Measurements from ENCODE around the gene LCN1. TPM values are rescaled to one million over a fixed set of nuclear protein-coding genes. Genes with fewer than 3 reads are reported as not detected.

Gene LCN1
- total RNA-seq, 1 experiment from 2014 or later = not detected

DNA sequence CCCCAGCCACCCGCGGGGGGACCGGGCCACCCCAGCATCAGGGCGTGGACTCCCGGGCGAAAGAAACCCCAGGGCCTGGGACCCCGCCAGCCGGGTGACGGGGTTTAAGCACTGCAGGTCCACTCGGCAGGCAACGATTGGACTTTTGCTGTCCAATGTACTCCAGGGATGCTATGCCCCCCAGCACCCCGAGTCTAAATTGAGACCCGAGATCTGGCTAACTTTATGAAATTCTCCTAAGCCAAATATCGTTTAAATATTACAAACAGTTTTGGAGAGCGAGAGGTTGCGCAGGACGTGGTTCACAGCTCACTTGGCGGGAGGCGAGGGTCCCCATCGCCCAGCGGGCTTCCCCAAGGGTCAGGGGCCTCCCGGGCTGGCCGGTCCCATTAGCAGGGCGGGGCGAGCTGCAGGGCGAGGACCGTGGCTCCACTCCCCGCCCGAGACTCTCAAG, 21.1 kb upstream of the LCN1 start:
- H3K14ac ChIP-seq (ENCODE audit: insufficient read depth, low read length) = no peak overlapping the region
- TF ChIP-seq, protein P1, sequence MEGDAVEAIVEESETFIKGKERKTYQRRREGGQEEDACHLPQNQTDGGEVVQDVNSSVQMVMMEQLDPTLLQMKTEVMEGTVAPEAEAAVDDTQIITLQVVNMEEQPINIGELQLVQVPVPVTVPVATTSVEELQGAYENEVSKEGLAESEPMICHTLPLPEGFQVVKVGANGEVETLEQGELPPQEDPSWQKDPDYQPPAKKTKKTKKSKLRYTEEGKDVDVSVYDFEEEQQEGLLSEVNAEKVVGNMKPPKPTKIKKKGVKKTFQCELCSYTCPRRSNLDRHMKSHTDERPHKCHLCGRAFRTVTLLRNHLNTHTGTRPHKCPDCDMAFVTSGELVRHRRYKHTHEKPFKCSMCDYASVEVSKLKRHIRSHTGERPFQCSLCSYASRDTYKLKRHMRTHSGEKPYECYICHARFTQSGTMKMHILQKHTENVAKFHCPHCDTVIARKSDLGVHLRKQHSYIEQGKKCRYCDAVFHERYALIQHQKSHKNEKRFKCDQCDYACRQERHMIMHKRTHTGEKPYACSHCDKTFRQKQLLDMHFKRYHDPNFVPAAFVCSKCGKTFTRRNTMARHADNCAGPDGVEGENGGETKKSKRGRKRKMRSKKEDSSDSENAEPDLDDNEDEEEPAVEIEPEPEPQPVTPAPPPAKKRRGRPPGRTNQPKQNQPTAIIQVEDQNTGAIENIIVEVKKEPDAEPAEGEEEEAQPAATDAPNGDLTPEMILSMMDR (conservative IDR thresholded peaks at IDR 0.05) = no peak
- no peak overlapping the region for H2BK5ac ChIP-seq (ENCODE audit: insufficient read length, low read length)
- H4K5ac ChIP-seq (ENCODE audit: insufficient read length, low read depth, low read length) = no peak overlapping the region
- H3K18ac ChIP-seq (ENCODE audit: insufficient read length, low read depth, low read length) = no peak overlapping the region
- H4K8ac ChIP-seq (replicated peaks; ENCODE audit: insufficient read length, low read depth, low read length) = no peak overlapping the region
- H3K9ac ChIP-seq (ENCODE audit: extremely low read depth, insufficient read length, low read length) = no peak overlapping the region
- no peaks in the 10 kb centered on the region for H3K79me1 ChIP-seq (ENCODE audit: insufficient read depth, low read depth, low read length, poor library complexity, severe bottlenecking)
- peaks cover 16 to 37% (median 36%) of the 10 kb centered on the region in 3 experiments; a peak in 6 of 7 replicates for H3K36me3 Mint-ChIP-seq (ENCODE audit: insufficient read depth in 1 of 3, low read depth in 3 of 3)
- H3K27me3 Mint-ChIP-seq (ENCODE audit: low read depth) = peaks cover 12% of the 10 kb centered on the region
- H2BK120ac ChIP-seq (ENCODE audit: low read depth, low read length, poor library complexity, severe bottlenecking) = no peak overlapping the region
- no peaks in the 10 kb centered on the region; the same call in 1 of the 2 replicates for H3K4me1 ChIP-seq (ENCODE audit: insufficient read depth, low read length)
- no peak overlapping the region for H3K56ac ChIP-seq (ENCODE audit: insufficient read length, low read depth, low read length)
- no peak overlapping the region for H2BK20ac ChIP-seq (ENCODE audit: low read depth, low read length, poor library complexity, severe bottlenecking)
- H3T11ph ChIP-seq (ENCODE audit: low read length) = no peak overlapping the region
- H3K23ac ChIP-seq (ENCODE audit: insufficient read length, low read depth, low read length) = no peak overlapping the region
- peak overlapping the region; percentile 72 for H3K4me2 ChIP-seq (ENCODE audit: insufficient read depth, insufficient read length, low read length)
- H3K27ac Mint-ChIP-seq = no peak overlapping the region
- no peak overlapping the region for H2BK12ac ChIP-seq (ENCODE audit: insufficient read length, low read depth, low read length)
- peaks cover 7 to 12% of the 10 kb centered on the region in 2 experiments for H3K4me1 Mint-ChIP-seq
- H3K4me3 Mint-ChIP-seq = peak overlapping the region; percentile 91 to 92
- no peak overlapping the region for H3K4ac ChIP-seq (ENCODE audit: low read depth, low read length)
- H3K9me3 Mint-ChIP-seq = no peaks in the 10 kb centered on the region; a peak in 1 of 5 replicates
- H2BK15ac ChIP-seq (ENCODE audit: low read depth, low read length) = no peak overlapping the region
- H4K91ac ChIP-seq (ENCODE audit: insufficient read length, low read depth, low read length) = no peak overlapping the region
- DNase-seq = no peak
- peaks cover 16% of the 10 kb centered on the region for H3K23me2 ChIP-seq (ENCODE audit: insufficient read length, low read depth, low read length, poor library complexity, severe bottlenecking)
- no peak overlapping the region for H2AFZ ChIP-seq (ENCODE audit: low read length)
- no peaks in the 10 kb centered on the region for H4K20me1 ChIP-seq (ENCODE audit: control insufficient read depth, insufficient read depth, insufficient read length)
- H2AK5ac ChIP-seq (ENCODE audit: insufficient read length, low read length) = no peak overlapping the region
- no peaks in the 10 kb centered on the region for H3K9me3 ChIP-seq (ENCODE audit: control insufficient read depth, low read depth, low read length)
- no peak overlapping the region for H3K27ac ChIP-seq (ENCODE audit: insufficient read length, low read depth, low read length)
- no peaks in the 10 kb centered on the region for H3K27me3 ChIP-seq (ENCODE audit: insufficient read depth, low read length)
- no CpG with 5 or more reads among the region's 29 CpGs for WGBS (ENCODE audit: extremely low coverage, insufficient read length, low lambda C conversion rate)
- H3K79me2 ChIP-seq (ENCODE audit: insufficient read depth, low read length) = no peaks in the 10 kb centered on the region
